HL-60 (cell line): ENCODE data around the gene IFI30.
A peak's percentile ranks its signal among the peaks of the same experiment; 100 is the strongest.

ENCODE experiments used
- DNase-seq, 2 experiments: peaks; one replicate each; pipeline ENCODE4 v3.0.0-alpha.2; 2010 to 2020; ENCODE audit warnings: low read depth in 1 of 2, low spot score in 1 of 2
- H3K27ac ChIP-seq: fragments of 250-450 bp; sonication (Bioruptor Pico); replicated peaks from 2 replicates; pipeline ENCODE4 v1.5.1; 2020; ENCODE audit warnings: mild to moderate bottlenecking, moderate library complexity
- H3K27me3 ChIP-seq: fragments of 250-450 bp; sonication (Bioruptor Pico); 2 replicates; pipeline ENCODE4 v1.5.1; 2021; ENCODE audit warnings: mild to moderate bottlenecking, moderate library complexity; ENCODE audit not compliant: insufficient read depth, poor library complexity, severe bottlenecking
- H3K4me3 ChIP-seq: replicated peaks from 2 replicates; pipeline ENCODE4 v1.5.1; 2011; ENCODE audit warnings: mild to moderate bottlenecking, control low read depth, low read length; ENCODE audit not compliant: insufficient read depth
- CTCF ChIP-seq: IDR thresholded peaks from one replicate; pipeline ENCODE4 v1.5.1; 2011; ENCODE audit warnings: low read length, control low read depth, inconsistent platforms; ENCODE audit not compliant: insufficient read depth
- GABPA ChIP-seq: IDR thresholded peaks from 2 replicates; pipeline ENCODE4 v1.6.1; 2012; ENCODE audit warnings: low read depth
- POLR2AphosphoS5 ChIP-seq: IDR thresholded peaks from 2 replicates; pipeline ENCODE4 v1.6.1; 2012; ENCODE audit warnings: low read depth
- REST ChIP-seq: IDR thresholded peaks from 2 replicates; pipeline ENCODE4 v1.6.1; 2012; ENCODE audit warnings: low read depth; ENCODE audit not compliant: insufficient replicate concordance
- SPI1 ChIP-seq: IDR thresholded peaks from 2 replicates; pipeline ENCODE4 v1.6.1; 2012; ENCODE audit warnings: low read depth, mild to moderate bottlenecking, borderline replicate concordance

IFI30 gene

GRCh38 chr19:18171605-18172327 is 1.8 kb upstream of the IFI30 start:
- Histone ChIP-seq H3K4me3 (no peak overlapping the region), H3K27me3 (no peaks in the 10 kb centered on the region), H3K27ac (peak overlapping the region; percentile 89)
- DNase-seq = no peak
- TF ChIP-seq GABPA = no peak
- no peak for TF ChIP-seq REST
- no peak for TF ChIP-seq CTCF

- no peaks in the 10 kb centered on the region for H3K27me3 ChIP-seq
- H3K27ac ChIP-seq = peak overlapping the region; percentile 89
- no peak overlapping the region for H3K4me3 ChIP-seq
- TF ChIP-seq CTCF (no peak), REST (no peak), SPI1 (no peak), GABPA (no peak), POLR2AphosphoS5 (no peak)
- DNase-seq = no peak
Measured at GRCh38 chr19:18172331-18173053, 1.1 kb upstream of the IFI30 start.

- Histone ChIP-seq H3K27ac (peak overlapping the region; percentile 89), H3K4me3 (peak overlapping the region; percentile 78), H3K27me3 (no peaks in the 10 kb centered on the region)
- peak in 1 of 2 experiments; percentile 74 for DNase-seq
- peak; percentile 18; the same call in 1 of the 2 replicates for TF ChIP-seq SPI1
- no peak for TF ChIP-seq REST
Measured at GRCh38 chr19:18173054-18173571, 500 bp upstream of the IFI30 start.
